Ectodermal cell (in vitro differentiated cells): ENCODE data around the gene ZNF628.

ENCODE experiments used
- H3K27ac ChIP-seq: 2 replicates; pipeline ENCODE4 v1.7.0; 2013; ENCODE audit warnings: mild to moderate bottlenecking, low read depth, low read length; ENCODE audit not compliant: insufficient read depth, poor library complexity, severe bottlenecking
- H3K27me3 ChIP-seq: 2 replicates; pipeline ENCODE4 v1.7.0; 2013; ENCODE audit warnings: mild to moderate bottlenecking, low read length; ENCODE audit not compliant: insufficient read depth, control insufficient read depth, poor library complexity, severe bottlenecking
- H3K36me3 ChIP-seq: one replicate; pipeline ENCODE4 v1.7.0; 2013; ENCODE audit warnings: low read length; ENCODE audit not compliant: control insufficient read depth, insufficient read depth
- H3K4me1 ChIP-seq: one replicate; pipeline ENCODE4 v1.7.0; 2013; ENCODE audit warnings: low read length; ENCODE audit not compliant: control insufficient read depth, insufficient read depth
- H3K4me3 ChIP-seq: 2 replicates; pipeline ENCODE4 v1.7.0; 2013; ENCODE audit warnings: low read depth, low read length, control low read depth; ENCODE audit not compliant: insufficient read depth
- H3K9me3 ChIP-seq: 2 replicates; pipeline ENCODE4 v1.7.0; 2013; ENCODE audit warnings: mild to moderate bottlenecking, low read length, moderate library complexity; ENCODE audit not compliant: control insufficient read depth
- WGBS, 2 experiments: methylation state at CpG; one replicate each; pipeline ENCODE4 v1.1.7; 2013; ENCODE audit warnings: missing lambda C conversion rate in 2 of 2; 5-methylcytosine and 5-hydroxymethylcytosine counted together

Gene ZNF628

GRCh38 chr19:55478364-55478763, 1.9 kb downstream of the ZNF628 start:
- Histone ChIP-seq H3K4me1 (peaks cover 15% of the 10 kb centered on the region), H3K4me3 (no peak overlapping the region), H3K9me3 (no peaks in the 10 kb centered on the region), H3K27ac (no peak overlapping the region), H3K27me3 (no peaks in the 10 kb centered on the region), H3K36me3 (peaks cover 6% of the 10 kb centered on the region)
- 92 to 94% methylated on average over 12 of the region's 12 CpGs for WGBS, 2 experiments

- H3K4me1 ChIP-seq: peaks cover 11% of the 10 kb centered on the region
- peaks cover 6% of the 10 kb centered on the region for H3K36me3 ChIP-seq
- H3K27ac ChIP-seq: no peak overlapping the region
- no peak overlapping the region for H3K4me3 ChIP-seq
- no peaks in the 10 kb centered on the region for H3K9me3 ChIP-seq
- H3K27me3 ChIP-seq: no peaks in the 10 kb centered on the region
- 93 to 95% methylated on average over 17 of the region's 17 CpGs for WGBS, 2 experiments
Observed at GRCh38 chr19:55479045-55479444, 2.6 kb downstream of the ZNF628 start.

GRCh38 chr19:55479451-55480230, 3.2 kb downstream of the ZNF628 start:
- Histone ChIP-seq H3K27ac (no peak overlapping the region), H3K27me3 (no peaks in the 10 kb centered on the region), H3K36me3 (peaks cover 6% of the 10 kb centered on the region), H3K9me3 (no peaks in the 10 kb centered on the region), H3K4me3 (no peak overlapping the region), H3K4me1 (peaks cover 7% of the 10 kb centered on the region)
- 87 to 88% methylated on average over 15 of the region's 15 CpGs for WGBS, 2 experiments

DNA sequence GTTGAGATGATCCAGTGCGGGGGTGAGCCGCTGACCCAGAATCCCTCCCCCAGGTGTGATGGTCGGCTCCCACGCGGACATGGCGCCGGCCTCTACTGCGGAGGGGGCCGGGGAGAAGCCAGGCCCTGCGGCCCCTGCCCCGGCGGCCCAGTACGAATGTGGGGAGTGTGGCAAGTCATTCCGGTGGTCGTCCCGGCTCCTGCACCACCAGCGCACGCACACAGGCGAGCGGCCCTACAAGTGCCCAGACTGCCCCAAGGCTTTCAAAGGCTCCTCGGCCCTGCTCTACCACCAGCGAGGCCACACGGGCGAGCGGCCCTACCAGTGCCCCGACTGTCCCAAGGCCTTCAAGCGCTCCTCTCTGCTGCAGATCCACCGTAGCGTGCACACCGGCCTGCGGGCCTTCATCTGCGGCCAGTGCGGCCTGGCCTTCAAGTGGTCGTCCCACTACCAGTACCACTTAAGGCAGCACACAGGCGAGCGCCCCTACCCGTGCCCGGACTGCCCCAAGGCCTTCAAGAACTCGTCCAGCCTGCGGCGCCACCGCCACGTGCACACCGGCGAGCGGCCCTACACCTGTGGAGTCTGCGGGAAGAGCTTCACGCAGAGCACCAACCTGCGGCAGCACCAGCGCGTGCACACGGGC, 4.9 kb downstream of the ZNF628 start:
- peaks cover 6% of the 10 kb centered on the region for H3K36me3 ChIP-seq
- H3K9me3 ChIP-seq: no peaks in the 10 kb centered on the region
- H3K4me3 ChIP-seq: no peak overlapping the region
- no peaks in the 10 kb centered on the region for H3K27me3 ChIP-seq
- H3K4me1 ChIP-seq: peaks cover 5% of the 10 kb centered on the region
- WGBS, 2 experiments: 92 to 94% methylated on average over 52 of the region's 52 CpGs
- no peak overlapping the region for H3K27ac ChIP-seq

- Histone ChIP-seq H3K27me3 (no peaks in the 10 kb centered on the region), H3K4me1 (peaks cover 10% of the 10 kb centered on the region), H3K27ac (no peak overlapping the region), H3K9me3 (no peaks in the 10 kb centered on the region), H3K4me3 (no peak overlapping the region), H3K36me3 (peaks cover 6% of the 10 kb centered on the region)
- WGBS, 2 experiments: 91 to 92% methylated on average over 40 of the region's 40 CpGs
Observed at GRCh38 chr19:55481794-55482155, 5.4 kb downstream of the ZNF628 start.

DNA sequence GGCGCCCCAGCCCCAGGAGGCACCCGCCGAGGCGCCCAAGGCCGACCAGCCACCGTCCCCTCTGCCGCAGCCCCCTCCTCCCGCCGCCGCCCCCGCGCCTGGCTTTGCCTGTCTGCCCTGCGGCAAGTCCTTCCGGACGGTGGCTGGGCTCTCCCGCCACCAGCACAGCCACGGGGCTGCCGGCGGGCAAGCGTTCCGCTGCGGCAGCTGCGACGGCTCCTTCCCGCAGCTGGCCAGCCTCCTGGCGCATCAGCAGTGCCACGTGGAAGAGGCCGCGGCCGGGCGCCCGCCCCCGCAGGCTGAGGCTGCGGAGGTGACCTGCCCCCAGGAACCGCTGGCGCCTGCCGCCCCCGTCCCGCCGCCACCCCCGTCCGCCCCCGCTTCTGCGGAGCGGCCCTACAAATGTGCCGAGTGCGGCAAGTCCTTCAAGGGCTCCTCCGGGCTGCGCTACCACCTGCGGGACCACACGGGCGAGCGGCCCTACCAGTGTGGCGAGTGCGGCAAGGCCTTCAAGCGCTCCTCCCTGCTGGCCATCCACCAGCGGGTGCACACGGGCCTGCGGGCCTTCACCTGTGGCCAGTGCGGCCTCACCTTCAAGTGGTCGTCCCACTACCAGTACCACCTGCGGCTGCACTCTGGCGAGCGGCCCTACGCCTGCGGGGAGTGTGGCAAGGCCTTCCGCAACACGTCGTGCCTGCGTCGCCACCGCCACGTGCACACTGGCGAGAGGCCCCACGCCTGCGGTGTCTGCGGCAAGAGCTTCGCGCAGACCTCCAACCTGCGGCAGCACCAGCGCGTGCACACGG, 5.9 kb downstream of the ZNF628 start:
- Histone ChIP-seq H3K9me3 (no peaks in the 10 kb centered on the region), H3K27ac (no peak overlapping the region), H3K4me1 (peaks cover 16% of the 10 kb centered on the region), H3K4me3 (no peak overlapping the region), H3K36me3 (peaks cover 6% of the 10 kb centered on the region), H3K27me3 (no peaks in the 10 kb centered on the region)
- 95 to 96% methylated on average over 83 of the region's 83 CpGs for WGBS, 2 experiments

- Histone ChIP-seq H3K27me3 (no peaks in the 10 kb centered on the region), H3K4me3 (no peak overlapping the region), H3K4me1 (peaks cover 23% of the 10 kb centered on the region), H3K27ac (no peak overlapping the region), H3K9me3 (no peaks in the 10 kb centered on the region), H3K36me3 (peaks cover 6% of the 10 kb centered on the region)
- 94 to 95% methylated on average over 47 of the region's 47 CpGs for WGBS, 2 experiments
Observed at GRCh38 chr19:55482967-55483705, 6.7 kb downstream of the ZNF628 start.

GRCh38 chr19:55483706-55484592, 7.5 kb downstream of the ZNF628 start:
- no peaks in the 10 kb centered on the region for H3K27me3 ChIP-seq
- H3K27ac ChIP-seq: peak overlapping the region; percentile 77
- 83 to 84% methylated on average over 46 of the region's 46 CpGs for WGBS, 2 experiments
- peak overlapping the region; percentile 81 for H3K4me3 ChIP-seq
- H3K36me3 ChIP-seq: peaks cover 6% of the 10 kb centered on the region
- peaks cover 28% of the 10 kb centered on the region for H3K4me1 ChIP-seq
- H3K9me3 ChIP-seq: no peaks in the 10 kb centered on the region
